ES-I3 (cell line): ENCODE results near the gene GLS.
"Not testable (repeated sequence)": the region's sequence is repeated elsewhere in the genome, so short reads cannot be mapped to it uniquely, and the experiment has no call there.

ENCODE experiments used
- H3K36me3 ChIP-seq: 2 replicates; pipeline ENCODE4 v1.6.1; 2013; ENCODE audit warnings: mild to moderate bottlenecking, low read length, control low read depth, moderate library complexity; ENCODE audit not compliant: insufficient read depth
- H3K4me1 ChIP-seq: 2 replicates; pipeline ENCODE4 v1.6.1; 2013; ENCODE audit warnings: mild to moderate bottlenecking, control low read depth, low read length; ENCODE audit not compliant: insufficient read depth
- H3K9ac ChIP-seq: 2 replicates; pipeline ENCODE4 v1.6.1; 2013; ENCODE audit warnings: low read depth, mild to moderate bottlenecking, low read length, moderate library complexity
- H3K9me3 ChIP-seq: 2 replicates; pipeline ENCODE4 v1.6.1; 2013; ENCODE audit warnings: mild to moderate bottlenecking, low read length, moderate library complexity; ENCODE audit not compliant: control insufficient read depth, insufficient read depth

Gene GLS

GRCh38 chr2:190885844-190886243 lies 5.2 kb downstream of the GLS start:
- not testable (repeated sequence) for H3K9me3 ChIP-seq, H3K9ac ChIP-seq, H3K36me3 ChIP-seq
- H3K4me1 ChIP-seq, result peaks cover 26% of the 10 kb centered on the region; the same call in 1 of the 2 replicates

- H3K36me3 ChIP-seq, result no peaks in the 10 kb centered on the region
- peaks cover 29% of the 10 kb centered on the region; the same call in 1 of the 2 replicates for H3K4me1 ChIP-seq
Observed at GRCh38 chr2:190887089-190887488, 6.5 kb downstream of the GLS start.

DNA sequence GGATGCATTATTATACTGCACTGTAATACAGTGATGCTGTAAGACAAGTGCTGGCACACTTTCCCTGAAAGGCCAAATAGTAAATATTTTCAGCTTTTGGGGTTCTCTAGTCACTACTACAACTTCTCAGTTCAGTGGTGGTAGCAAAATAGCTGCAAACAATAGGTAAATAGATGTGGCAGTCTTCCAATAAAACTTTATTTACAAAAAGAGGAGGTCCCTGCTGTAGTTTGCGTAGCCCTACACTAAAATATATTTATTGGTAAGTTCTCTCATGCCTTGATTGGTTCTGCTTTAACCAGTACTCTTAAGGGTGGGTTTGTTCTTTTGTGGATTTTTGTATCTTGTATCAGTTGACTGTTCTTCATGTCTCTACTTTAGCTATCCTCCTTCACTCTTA lies 7.8 kb downstream of the GLS start:
- Histone ChIP-seq H3K4me1 (peaks cover 20% of the 10 kb centered on the region; the same call in 1 of the 2 replicates), H3K36me3 (no peaks in the 10 kb centered on the region), H3K9ac (no peak overlapping the region), H3K9me3 (no peaks in the 10 kb centered on the region)

More at GRCh38 chr2:190887089-190887488, 6.5 kb downstream of the GLS start:
- Histone ChIP-seq H3K9me3 (no peaks in the 10 kb centered on the region), H3K9ac (no peak overlapping the region)

- Histone ChIP-seq H3K4me1 (peaks cover 15% of the 10 kb centered on the region; the same call in 1 of the 2 replicates), H3K9ac (no peak overlapping the region), H3K36me3 (no peaks in the 10 kb centered on the region), H3K9me3 (no peaks in the 10 kb centered on the region)
Observed at GRCh38 chr2:190889175-190889943, 8.7 kb downstream of the GLS start.

GRCh38 chr2:190891372-190891771 lies 10.8 kb downstream of the GLS start:
- H3K4me1 ChIP-seq, result peaks cover 14% of the 10 kb centered on the region; the same call in 1 of the 2 replicates
- no peak overlapping the region for H3K9ac ChIP-seq
- no peaks in the 10 kb centered on the region for H3K9me3 ChIP-seq
- H3K36me3 ChIP-seq, result no peaks in the 10 kb centered on the region

GRCh38 chr2:190891889-190892288 lies 11.3 kb downstream of the GLS start:
- 0 out of 2 replicates have a peak, but pooled peaks cover 5% of the 10 kb centered on the region for H3K36me3 ChIP-seq
- no peak overlapping the region for H3K9ac ChIP-seq
- H3K4me1 ChIP-seq, result peaks cover 14% of the 10 kb centered on the region; the same call in 1 of the 2 replicates
- H3K9me3 ChIP-seq, result no peaks in the 10 kb centered on the region

GRCh38 chr2:190893157-190893556 lies 12.5 kb downstream of the GLS start:
- Histone ChIP-seq H3K36me3 (0 out of 2 replicates have a peak, but pooled peaks cover 5% of the 10 kb centered on the region), H3K9me3 (no peaks in the 10 kb centered on the region)

GRCh38 chr2:190896477-190896876 lies 15.9 kb downstream of the GLS start:
- no peaks in the 10 kb centered on the region for H3K9me3 ChIP-seq
- H3K36me3 ChIP-seq, result peaks cover 5% of the 10 kb centered on the region; the same call in 1 of the 2 replicates
- H3K9ac ChIP-seq, result no peak overlapping the region
- no peaks in the 10 kb centered on the region for H3K4me1 ChIP-seq

More at GRCh38 chr2:190893157-190893556, 12.5 kb downstream of the GLS start:
- Histone ChIP-seq H3K9ac (no peak overlapping the region), H3K4me1 (peaks cover 12% of the 10 kb centered on the region; the same call in 1 of the 2 replicates)

DNA sequence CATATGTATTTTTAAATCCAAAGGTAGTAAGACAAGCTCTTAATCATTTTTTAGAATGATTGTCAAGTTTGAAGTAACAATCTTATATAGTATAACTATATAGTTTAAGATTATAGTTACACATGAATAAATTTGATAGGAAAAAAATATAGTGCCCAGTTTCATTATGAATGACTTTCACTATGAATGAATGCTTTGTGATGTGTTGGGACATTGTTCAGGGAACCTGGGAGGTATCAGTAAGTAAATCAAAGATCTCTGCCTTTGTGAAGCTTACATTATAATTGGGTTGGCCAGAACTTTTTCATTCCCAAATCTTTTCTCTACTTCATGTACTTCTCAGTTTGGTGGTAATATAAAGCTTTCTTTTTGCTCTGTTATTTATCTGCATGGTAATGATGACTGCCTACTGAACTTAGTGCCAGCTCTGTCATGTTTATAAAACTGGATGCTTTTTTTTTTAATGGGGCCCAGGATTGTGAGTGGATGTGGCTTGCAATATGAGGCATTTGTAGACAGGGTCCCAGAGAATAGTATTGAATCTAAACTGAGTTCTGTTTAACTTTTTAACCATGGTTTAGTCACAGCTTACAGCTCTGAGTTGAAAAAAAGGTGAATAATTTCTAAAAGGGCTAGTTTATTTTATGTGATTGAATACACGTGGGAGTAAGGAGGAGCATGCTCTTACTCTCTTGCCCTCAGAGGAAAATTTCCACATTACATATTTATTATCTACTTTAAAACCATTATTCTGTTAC lies 23.3 kb downstream of the GLS start:
- Histone ChIP-seq H3K36me3 (no peaks in the 10 kb centered on the region), H3K4me1 (no peaks in the 10 kb centered on the region), H3K9me3 (no peaks in the 10 kb centered on the region), H3K9ac (no peak overlapping the region)

DNA sequence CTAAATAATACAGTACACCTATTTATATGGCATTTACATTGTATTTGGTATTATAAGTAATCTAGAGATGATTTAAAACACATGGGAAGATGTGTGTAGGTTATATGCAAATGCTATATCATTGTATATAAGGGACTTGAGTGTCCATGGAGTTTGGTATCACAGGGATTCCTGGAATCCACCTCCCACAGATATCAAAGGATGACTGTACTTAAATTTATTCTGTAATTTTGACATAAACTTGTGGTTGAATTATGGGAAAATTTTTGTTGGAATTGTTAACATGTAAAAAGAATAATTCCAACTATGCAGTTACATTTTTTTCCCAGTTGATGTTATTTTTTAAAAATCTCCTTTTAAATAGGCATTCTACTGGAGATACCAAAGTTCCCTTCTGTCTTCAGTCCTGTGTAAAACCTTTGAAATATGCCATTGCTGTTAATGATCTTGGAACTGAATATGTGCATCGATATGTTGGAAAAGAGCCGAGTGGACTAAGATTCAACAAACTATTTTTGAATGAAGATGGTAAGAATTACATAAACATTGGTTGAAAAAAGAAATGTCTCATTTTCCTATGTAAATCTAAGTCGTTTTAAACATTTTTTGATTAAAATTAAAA lies 24.1 kb downstream of the GLS start:
- no peaks in the 10 kb centered on the region for H3K4me1 ChIP-seq
- H3K36me3 ChIP-seq, result no peaks in the 10 kb centered on the region
- H3K9me3 ChIP-seq, result no peaks in the 10 kb centered on the region
- no peak overlapping the region for H3K9ac ChIP-seq

- no peaks in the 10 kb centered on the region for H3K36me3 ChIP-seq
- no peaks in the 10 kb centered on the region for H3K4me1 ChIP-seq
- H3K9me3 ChIP-seq, result no peaks in the 10 kb centered on the region
- H3K9ac ChIP-seq, result no peak overlapping the region
Observed at GRCh38 chr2:190908532-190908931, 27.9 kb downstream of the GLS start.

- Histone ChIP-seq H3K4me1 (no peaks in the 10 kb centered on the region), H3K9ac (no peak overlapping the region), H3K9me3 (no peaks in the 10 kb centered on the region), H3K36me3 (no peaks in the 10 kb centered on the region)
Observed at GRCh38 chr2:190909680-190910079, 29.1 kb downstream of the GLS start.

- Histone ChIP-seq H3K36me3 (no peaks in the 10 kb centered on the region), H3K9me3 (no peaks in the 10 kb centered on the region), H3K9ac (no peak overlapping the region), H3K4me1 (no peaks in the 10 kb centered on the region)
Observed at GRCh38 chr2:190910341-190911136, 29.9 kb downstream of the GLS start.

GRCh38 chr2:190911813-190912212 lies 31.2 kb downstream of the GLS start:
- H3K9me3 ChIP-seq, result no peaks in the 10 kb centered on the region
- H3K36me3 ChIP-seq, result no peaks in the 10 kb centered on the region
- no peak overlapping the region for H3K9ac ChIP-seq
- no peaks in the 10 kb centered on the region for H3K4me1 ChIP-seq
